Measurements from ENCODE around the gene TSPAN4. TPM values are rescaled to one million over a fixed set of nuclear protein-coding genes. Genes with fewer than 3 reads are reported as not detected.
A peak's percentile ranks its signal among the peaks of the same experiment; 100 is the strongest.

TSPAN4 gene
- total and polyA plus RNA-seq, 2 of the 13 experiments (the other 11 are each of a cell fraction or from before 2014, with no cell fraction given), result 31.7 to 68.3 TPM

DNA sequence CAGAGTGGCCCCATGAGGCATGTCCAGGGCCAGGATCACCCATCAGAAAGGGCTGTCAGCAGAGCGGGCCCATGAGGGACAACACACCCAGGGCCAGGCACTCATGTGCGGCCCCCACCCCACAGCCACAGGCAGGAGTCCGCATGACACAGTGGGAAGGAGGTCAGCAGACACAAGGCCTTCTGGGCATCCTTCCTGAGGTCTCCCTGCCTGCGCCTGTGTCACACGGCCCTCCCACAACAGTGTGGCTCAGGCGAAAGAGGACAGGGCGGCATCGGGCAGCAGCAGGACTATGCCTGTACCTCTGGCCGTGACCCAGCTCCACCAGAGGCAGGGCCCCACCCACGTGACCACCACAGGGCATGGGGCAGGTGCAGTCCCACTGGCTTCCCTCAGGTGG is 40.9 kb downstream of the TSPAN4 start:
- POLR2A ChIA-PET, result no interaction called here

GRCh38 chr11:884578-885070 is 42.0 kb downstream of the TSPAN4 start:
- ATAC-seq (no peak), FAIRE-seq (no peak), DNase-seq (ENCODE audit: low spot score) (no peak)
- in situ Hi-C loops (cut with HindIII; ENCODE audit: extremely low pct_ligation_motif_present, low pct_unique_long_range_greater_than_20kb), result loop anchor here (10.0 kb wide), 1 partner anchor 170 kb away; no protein-coding TSS in a partner anchor
- intact Hi-C loops (cut with micrococcal nuclease; ENCODE audit: unreplicated experiment), result no loop called here
- no TSS peak for BruUV-seq (replicated peaks)
- H3K4me3 ChIP-seq (replicated peaks in 1 of 3; ENCODE audit: insufficient read depth in 1 of 3, low read depth in 2 of 3, low read length in 3 of 3), result no peak overlapping the region
- H3K27ac ChIP-seq (ENCODE audit: extremely low read length, insufficient read depth, low read length), result no peak overlapping the region
- no peak overlapping the region for H3K4me2 ChIP-seq (ENCODE audit: low read depth, low read length)
- H4K20me1 ChIP-seq (ENCODE audit: insufficient read depth, low read length), result no peaks in the 10 kb centered on the region
- peaks cover 11 to 25% of the 10 kb centered on the region in 2 experiments; a peak in 4 of 5 replicates for H3K36me3 ChIP-seq (replicated peaks in 1 of 2; ENCODE audit: control insufficient read depth in 1 of 2, insufficient read depth in 2 of 2, low read length in 2 of 2)
- no peak overlapping the region for H3K9ac ChIP-seq (ENCODE audit: insufficient read depth, low read depth, low read length)
- TF ChIP-seq GLMP (CRISPR knock-in tag; IDR thresholded peaks at IDR 0.05; ENCODE audit: borderline replicate concordance) (no peak), TSC22D2 (CRISPR knock-in tag; IDR thresholded peaks at IDR 0.05; ENCODE audit: borderline replicate concordance) (no peak)
- no peak overlapping the region for H2AFZ ChIP-seq (ENCODE audit: low read length)
- WGBS (ENCODE audit: low lambda C conversion rate), result 75% methylated on average over 7 of the region's 16 CpGs
- CTCF ChIA-PET (ENCODE audit: low intra/inter-chr PET ratio, low total read pairs), result no interaction called here
- POLR2A ChIA-PET, result no interaction called here
- H3K9me3 ChIP-seq (ENCODE audit: low read length), result no peaks in the 10 kb centered on the region
- no peaks in the 10 kb centered on the region for H3K27me3 ChIP-seq (ENCODE audit: control insufficient read depth in 1 of 2, insufficient read depth in 2 of 2, low read length in 2 of 2)
- H3K4me1 ChIP-seq (ENCODE audit: insufficient read depth, low read length), result no peaks in the 10 kb centered on the region
- no peaks in the 10 kb centered on the region for H3K79me2 ChIP-seq (ENCODE audit: insufficient read depth, low read length)

More for the DNA sequence above, 40.9 kb downstream of the TSPAN4 start:
- Histone ChIP-seq H3K36me3 (replicated peaks in 1 of 2; ENCODE audit: control insufficient read depth in 1 of 2, insufficient read depth in 2 of 2, low read length in 2 of 2) (peaks cover 9 to 29% of the 10 kb centered on the region in 2 experiments; a peak in 4 of 5 replicates), H3K4me3 (replicated peaks in 1 of 3; ENCODE audit: insufficient read depth in 1 of 3, low read depth in 2 of 3, low read length in 3 of 3) (no peak overlapping the region), H3K9me3 (ENCODE audit: low read length) (no peaks in the 10 kb centered on the region), H3K27ac (ENCODE audit: extremely low read length, insufficient read depth, low read length) (no peak overlapping the region), H3K4me2 (ENCODE audit: low read depth, low read length) (no peak overlapping the region), H3K79me2 (ENCODE audit: insufficient read depth, low read length) (no peaks in the 10 kb centered on the region), H3K4me1 (ENCODE audit: insufficient read depth, low read length) (no peaks in the 10 kb centered on the region), H4K20me1 (ENCODE audit: insufficient read depth, low read length) (no peaks in the 10 kb centered on the region), H2AFZ (ENCODE audit: low read length) (no peak overlapping the region), H3K9ac (ENCODE audit: insufficient read depth, low read depth, low read length) (no peak overlapping the region), H3K27me3 (ENCODE audit: control insufficient read depth in 1 of 2, insufficient read depth in 2 of 2, low read length in 2 of 2) (no peaks in the 10 kb centered on the region)
- intact Hi-C loops (cut with micrococcal nuclease; ENCODE audit: unreplicated experiment), result no loop called here
- WGBS (ENCODE audit: low lambda C conversion rate), result no CpG with 5 or more reads among the region's 10 CpGs
- TF ChIP-seq AGO2 (optimal IDR thresholded peaks at IDR 0.05; ENCODE audit: low read depth, low read length) (peak; percentile 32), ZFAT (CRISPR knock-in tag; conservative IDR thresholded peaks at IDR 0.05) (no peak)
- CTCF ChIA-PET (ENCODE audit: low intra/inter-chr PET ratio, low total read pairs), result no interaction called here
- in situ Hi-C loops (cut with HindIII; ENCODE audit: extremely low pct_ligation_motif_present, low pct_unique_long_range_greater_than_20kb), result loop anchor here (10.0 kb wide), 1 partner anchor 171 kb away; no protein-coding TSS in a partner anchor
- ATAC-seq (no peak; the same call in 2 of the 3 replicates), FAIRE-seq (no peak), DNase-seq (ENCODE audit: low spot score) (no peak)
- no TSS peak for BruUV-seq (replicated peaks)
